IPS-NIHi7 (cell line): ENCODE data around the gene EIF2AK3.
A peak's percentile ranks its signal among the peaks of the same experiment; 100 is the strongest.
"Not testable (repeated sequence)": the region's sequence is repeated elsewhere in the genome, so short reads cannot be mapped to it uniquely, and the experiment has no call there.

ENCODE experiments used
- DNase-seq: peaks from one replicate; pipeline ENCODE4 v3.0.0; 2012; ENCODE audit warnings: mixed read lengths; ENCODE audit errors: extremely low spot score

Gene EIF2AK3

GRCh38 chr2:88627055-88627855, at the start of gene EIF2AK3:
Gene EIF2AK3 (minus strand): TSS chr2:88627464. CDS start chr2:88627274, 190 bp downstream.
- DNase-seq = peak; percentile 94

GRCh38 chr2:88673363-88673762, 46.1 kb upstream of the EIF2AK3 start:
- no peak for DNase-seq

DNA sequence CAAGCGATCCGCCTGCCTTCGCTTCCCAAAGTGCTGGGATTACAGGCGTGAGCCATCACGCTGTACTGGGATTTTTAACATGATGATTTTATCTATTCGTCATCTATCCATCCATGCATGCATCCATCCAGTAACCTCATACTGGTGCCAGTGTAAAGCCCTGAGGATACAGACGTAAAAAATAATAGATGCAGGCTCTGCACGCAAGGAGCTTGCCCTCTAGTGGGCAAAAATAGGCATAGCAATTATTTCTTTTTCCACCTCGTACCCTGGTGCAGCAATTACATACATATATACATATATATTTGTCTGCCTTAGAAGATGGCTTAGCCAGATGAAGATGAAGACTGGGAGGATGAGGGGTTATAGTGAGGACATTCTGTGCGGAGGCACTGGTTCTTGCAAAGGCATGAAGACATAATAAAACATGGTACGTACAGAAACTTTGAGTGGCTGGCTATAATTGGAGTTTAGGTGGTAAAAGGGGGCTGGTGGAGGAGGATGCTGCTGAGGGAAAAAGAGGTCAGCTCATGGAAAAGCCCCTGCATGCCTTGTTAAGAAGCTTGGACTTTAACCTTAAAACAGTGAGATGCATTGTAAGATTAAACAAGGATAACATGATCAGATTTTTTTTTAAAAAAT, 44.6 kb upstream of the EIF2AK3 start:
- DNase-seq = peak; percentile 69

DNA sequence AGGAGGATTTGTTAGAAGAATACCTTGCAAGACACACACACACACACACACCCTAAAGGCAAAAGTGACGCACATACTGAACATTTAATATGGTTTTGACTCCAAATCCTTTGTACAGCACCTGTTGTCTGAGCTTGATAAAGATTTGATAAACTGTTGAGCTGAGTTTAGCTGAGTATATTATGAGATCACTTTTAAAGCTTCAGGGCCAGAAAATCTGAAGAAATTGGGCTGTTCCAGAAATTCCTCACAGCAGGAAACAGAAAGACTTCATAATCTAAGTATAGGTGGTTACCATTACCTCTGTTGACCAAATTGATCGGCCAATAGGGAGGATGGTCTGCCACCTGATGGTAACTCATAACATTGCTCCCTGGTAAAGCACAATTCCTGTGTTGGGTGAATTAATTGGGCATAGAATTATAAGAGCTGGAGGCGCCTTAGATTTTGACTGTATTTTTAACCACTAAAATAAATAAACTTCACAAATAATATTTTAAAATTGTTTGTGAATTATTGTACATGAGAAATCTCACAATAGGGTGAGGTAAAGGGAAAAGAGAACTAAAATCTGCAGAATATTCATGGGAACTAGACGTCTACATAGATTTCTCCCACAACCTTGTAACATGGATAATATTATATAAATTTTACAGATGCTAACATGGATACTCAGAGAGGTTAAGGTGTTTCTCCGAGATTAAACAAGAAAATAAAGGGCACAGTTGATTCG, 42.4 kb upstream of the EIF2AK3 start:
- peak; percentile 72 for DNase-seq

- DNase-seq = no peak
These were observed 41.6 kb upstream of the EIF2AK3 start for GRCh38 chr2:88668862-88669261.

DNA sequence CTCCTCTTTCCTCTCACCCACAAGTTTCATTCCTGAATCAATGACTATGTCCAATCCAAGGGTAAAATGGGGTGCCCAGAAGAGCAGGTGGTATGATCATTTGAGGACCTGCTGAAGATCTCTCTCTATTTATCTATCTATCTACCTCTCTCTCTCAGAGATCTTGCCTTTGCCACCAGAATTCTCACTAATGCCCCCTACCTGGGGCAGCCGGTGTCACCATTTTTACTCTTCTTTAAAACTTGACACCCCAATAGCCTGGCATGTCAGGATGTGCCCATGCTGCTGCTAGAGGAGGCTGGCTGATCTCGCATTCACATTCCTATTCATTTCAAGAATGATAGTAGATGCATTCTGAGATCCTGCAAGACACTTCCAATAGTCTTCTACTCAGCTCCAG, 40.0 kb upstream of the EIF2AK3 start:
- no peak for DNase-seq

- DNase-seq = peak; percentile 30
These were observed 39.3 kb upstream of the EIF2AK3 start for GRCh38 chr2:88666576-88666975.

DNA sequence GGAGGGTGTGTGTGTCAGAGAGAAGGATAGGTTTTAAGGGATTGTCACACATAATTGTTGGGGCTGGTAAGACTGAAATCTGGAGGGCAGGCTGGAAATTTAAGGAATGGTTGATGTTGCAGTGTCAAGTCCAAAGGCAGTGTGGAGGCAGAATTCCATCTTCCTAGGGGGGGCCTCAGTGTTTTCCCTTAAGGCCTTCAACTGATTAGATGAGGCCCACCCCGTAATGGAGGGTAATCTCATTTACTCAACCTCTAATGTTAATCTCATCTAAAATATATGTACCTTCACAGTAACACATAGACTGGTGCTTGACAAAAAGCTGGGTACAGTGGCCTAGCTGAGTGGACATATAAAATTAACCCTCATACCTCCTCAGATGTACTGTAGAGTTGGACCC, 33.4 kb upstream of the EIF2AK3 start:
- DNase-seq = no peak

GRCh38 chr2:88659538-88659915, 32.3 kb upstream of the EIF2AK3 start:
- peak; percentile 23 for DNase-seq

DNA sequence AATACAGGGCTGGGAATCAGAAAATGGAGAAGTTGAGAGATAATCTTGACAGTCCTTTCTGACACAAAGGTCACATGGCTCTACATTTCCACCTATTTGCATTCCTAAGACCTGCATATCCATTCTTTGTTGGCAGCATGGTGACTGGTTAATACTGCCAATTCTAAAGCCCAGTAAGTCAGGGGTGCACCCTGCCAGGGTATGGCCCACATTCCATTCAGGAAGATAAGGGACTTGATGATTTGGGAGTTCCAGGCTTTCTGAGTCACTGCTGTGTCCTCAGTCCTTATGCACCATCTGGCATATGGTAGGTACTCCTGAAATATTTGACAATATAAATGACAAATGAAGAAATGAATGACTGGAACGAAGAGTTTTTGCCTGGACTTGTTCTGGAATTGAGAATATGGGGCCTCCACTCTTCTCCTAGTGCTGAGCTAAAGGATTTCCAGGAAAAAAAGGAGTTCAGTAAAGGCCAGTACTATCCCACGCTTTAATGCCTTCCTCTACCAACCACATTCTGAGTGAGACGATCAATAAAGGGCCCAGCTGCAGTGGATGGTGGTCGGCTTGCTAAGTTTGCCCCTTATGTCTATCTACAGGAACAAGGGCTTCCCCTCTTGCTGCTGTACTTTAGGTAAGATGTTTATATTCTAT, 31.7 kb upstream of the EIF2AK3 start:
- no peak for DNase-seq

DNA sequence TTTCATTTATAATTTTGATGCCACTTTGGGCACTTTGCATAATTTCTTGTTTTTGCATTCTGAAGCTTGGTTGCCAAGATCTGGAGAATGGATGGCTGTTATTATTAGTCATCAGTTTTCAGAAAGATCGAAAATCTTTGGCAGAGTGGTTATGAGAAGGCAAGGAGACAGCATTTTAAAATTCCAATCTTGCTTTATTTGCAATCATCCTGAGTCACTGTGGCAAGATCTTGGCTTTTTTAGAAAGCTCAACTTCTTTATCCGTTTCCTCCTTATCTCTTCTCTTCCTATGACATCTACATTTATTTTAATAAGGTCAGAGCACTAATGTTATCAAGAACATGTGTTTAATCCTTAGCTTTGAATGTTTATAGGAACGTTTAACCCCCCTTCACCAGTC, 31.1 kb upstream of the EIF2AK3 start:
- no peak for DNase-seq

- no peak for DNase-seq
These were observed 29.9 kb upstream of the EIF2AK3 start for GRCh38 chr2:88657131-88657530.

GRCh38 chr2:88656690-88657089, 29.4 kb upstream of the EIF2AK3 start:
- no peak for DNase-seq

DNA sequence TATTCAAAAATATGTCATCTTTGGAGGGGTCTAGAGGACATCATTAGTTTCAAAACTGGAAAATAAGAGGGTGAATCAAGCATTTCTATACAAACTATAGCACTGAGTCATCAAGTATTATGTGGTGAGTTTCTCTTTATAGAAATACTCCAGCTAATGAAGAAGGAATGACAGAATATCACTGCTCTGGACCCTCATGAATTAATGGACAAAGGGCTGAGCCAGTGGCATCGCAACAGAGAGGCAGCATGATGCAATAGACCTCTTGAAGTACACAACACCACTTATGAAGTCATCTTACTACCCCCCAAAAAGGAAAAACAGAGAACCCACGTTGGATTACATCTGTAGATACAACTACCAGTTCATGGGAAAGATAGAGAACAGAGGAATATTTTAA, 27.4 kb upstream of the EIF2AK3 start:
- no peak for DNase-seq

DNA sequence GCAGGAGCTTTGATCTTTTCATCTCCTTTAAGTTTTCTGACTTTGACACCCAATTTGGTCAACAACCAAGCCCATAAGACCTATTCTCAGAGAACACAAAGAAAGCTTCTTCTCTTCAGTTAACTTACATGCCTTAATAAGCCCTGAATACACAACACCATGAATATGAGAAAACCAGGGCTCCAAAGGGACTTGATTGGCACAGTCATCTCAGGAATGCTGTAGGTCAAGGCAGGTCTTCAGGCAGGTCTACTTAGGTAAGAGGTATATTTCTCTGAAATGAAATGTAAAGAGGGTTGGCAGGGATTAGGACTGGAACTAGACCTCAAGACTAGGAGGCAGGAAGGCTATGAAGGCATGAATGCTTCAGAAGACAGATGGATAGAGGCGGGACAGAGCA, 24.4 kb upstream of the EIF2AK3 start:
- DNase-seq = no peak

DNA sequence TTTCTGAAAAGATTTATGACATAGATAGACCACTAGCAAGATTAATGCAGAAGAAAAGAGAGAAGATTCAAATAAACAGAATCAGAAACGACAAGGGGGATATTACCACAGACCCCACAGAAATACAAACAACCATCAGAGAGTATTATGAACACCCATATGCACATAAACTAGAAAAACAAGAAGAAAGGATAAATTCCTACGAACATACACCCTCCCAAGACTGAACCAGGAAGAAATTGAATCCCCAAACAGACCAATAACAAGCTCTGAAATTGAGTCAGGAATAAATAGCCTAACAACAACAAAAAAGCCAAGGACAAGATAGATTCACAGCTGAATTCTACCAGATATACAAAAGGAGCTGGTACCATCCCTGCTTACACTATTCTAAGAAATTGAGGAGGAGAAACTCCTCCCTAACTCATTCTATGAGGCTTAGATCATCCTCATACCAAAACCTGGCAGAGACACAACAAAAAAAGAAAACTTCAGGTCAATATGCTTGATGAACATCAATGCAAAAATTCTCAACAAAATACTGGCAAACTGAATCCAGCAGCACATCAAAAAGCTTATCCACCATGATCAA, 18.1 kb upstream of the EIF2AK3 start:
- not testable (repeated sequence) for DNase-seq

DNA sequence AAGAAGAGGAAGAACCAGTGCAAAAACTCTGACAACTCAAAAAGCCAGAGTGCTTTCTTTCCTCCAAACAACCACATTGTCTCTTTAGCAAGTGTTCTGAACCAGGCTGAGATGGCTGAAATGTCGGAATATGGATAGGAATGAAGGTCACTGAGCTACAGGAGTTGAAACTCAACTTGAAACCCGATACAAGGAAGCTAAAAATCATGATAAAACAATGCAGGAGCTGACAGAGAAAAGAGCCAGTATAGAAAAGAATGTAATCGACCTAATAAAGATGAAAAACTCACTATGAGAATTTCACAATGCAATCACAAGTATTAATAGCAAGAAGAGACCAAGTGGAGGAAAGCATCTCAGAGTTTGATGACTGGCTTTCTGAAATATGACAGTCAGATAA, 15.0 kb upstream of the EIF2AK3 start:
- DNase-seq = no peak

GRCh38 chr2:88641330-88641729, 14.1 kb upstream of the EIF2AK3 start:
- DNase-seq = no peak

GRCh38 chr2:88639865-88640264, 12.6 kb upstream of the EIF2AK3 start:
- no peak for DNase-seq

DNA sequence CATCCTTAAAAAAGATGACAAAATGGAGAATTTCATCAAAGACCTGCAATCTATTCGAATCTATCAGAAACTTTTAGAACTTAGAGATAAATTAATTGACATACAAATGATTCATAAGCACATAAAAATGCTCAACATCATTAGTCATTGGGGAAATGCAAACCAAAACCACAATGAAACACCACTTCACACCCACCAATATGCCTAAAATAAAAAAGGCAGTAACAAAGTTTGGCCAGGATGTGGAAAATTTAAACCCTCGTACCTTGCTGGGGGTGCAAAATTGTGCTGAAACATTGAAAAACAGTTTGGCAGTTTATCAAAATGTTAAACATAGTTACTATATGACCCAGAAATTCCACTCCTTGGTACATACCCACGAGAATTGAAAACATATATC, 11.5 kb upstream of the EIF2AK3 start:
- no peak for DNase-seq

DNA sequence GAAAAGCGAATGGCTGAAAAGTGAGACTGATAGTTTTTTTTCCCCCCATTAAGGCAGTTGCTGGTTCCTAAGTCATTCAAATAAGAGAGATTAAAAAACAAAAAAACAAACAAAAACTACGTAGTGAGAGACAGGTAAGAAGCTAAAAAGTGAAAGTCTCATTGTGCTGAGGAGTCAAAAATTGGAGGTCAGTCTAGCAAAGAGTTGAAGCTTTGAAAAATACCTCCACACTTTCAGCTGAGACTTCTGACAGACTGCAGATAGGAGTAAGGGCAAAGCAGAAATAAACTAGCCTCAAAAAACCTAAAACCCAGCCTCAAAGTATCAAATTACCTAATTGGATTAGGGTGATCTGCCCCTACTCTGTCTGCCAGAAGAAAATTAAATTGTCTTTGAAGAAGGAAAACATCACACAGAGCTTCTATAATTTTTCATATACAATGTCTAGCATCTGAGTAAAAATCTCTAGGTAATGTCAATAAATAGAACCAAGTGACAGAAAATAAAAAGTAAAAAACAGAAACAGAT, 10.9 kb upstream of the EIF2AK3 start:
- DNase-seq = no peak

- DNase-seq = no peak
These were observed 10.2 kb upstream of the EIF2AK3 start for GRCh38 chr2:88637464-88637863.
